Lung microvascular endothelial cell (primary cell): ENCODE measurements around the gene PARD6G. TPM values are rescaled to one million over a fixed set of nuclear protein-coding genes. Genes with fewer than 3 reads are reported as not detected.
A peak's percentile ranks its signal among the peaks of the same experiment; 100 is the strongest.
"Not testable (repeated sequence)": the region's sequence is repeated elsewhere in the genome, so short reads cannot be mapped to it uniquely, and the experiment has no call there.

Experiments used
- DNase-seq, 2 donors: peaks; one replicate each; pipeline versions ENCODE4 v3.0.0 to v3.0.0-alpha.2; 2010; ENCODE audit warnings: low read depth in 2 of 2
- total RNA-seq: library from RNA; depleted of rRNA; stranded (reverse); fragments of >200 nt; gene quantifications from 2 replicates; pipeline ENCODE4 v1.2.1, GENCODE V29; 2014

PARD6G gene
- total RNA-seq, 1 donor from 2014 or later, result 74.8 TPM

- DNase-seq, result no peak
Measured at GRCh38 chr18:80172056-80172455, 75.3 kb downstream of the PARD6G start.

DNA sequence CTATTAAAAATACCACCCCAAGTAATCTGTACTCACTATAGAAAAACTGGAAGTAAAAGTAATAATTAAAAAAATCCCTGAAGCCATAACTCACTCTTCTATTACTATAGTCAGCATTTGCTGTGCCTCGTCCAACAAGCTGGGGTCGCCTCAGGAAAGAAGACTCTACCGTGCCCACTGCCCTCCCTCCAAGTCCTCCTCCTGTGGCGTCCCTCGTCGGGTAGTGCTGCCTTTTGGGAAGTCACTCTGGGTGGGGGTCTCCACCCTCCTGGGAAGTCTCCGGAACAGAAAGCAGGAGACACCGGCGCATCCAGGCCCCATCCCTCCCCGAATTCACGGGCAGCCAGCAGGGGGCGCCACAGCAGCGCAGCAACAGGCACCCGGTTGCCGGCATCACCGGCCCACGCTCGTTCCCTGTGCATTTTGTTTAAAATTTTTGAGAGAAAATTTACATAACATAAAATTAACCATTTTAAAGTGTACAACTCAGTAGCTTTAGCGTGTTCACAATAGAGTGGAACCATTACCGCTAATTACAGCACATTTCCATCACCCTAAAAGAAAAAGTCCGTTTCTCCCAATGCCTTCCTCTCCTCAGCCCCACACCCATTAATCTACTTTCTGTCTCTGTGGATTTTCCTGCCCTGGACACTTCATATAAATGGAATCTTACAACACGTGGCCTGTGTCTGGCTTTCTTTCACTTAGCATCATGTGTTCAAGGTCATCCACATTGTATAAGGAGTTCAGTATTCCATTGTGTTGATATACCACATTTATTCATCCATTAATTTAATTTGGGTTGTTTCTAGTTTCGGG lies 76.1 kb downstream of the PARD6G start:
- DNase-seq, result peak; percentile 18 to 75

- DNase-seq, result no peak
Measured at GRCh38 chr18:80170395-80171053, 76.8 kb downstream of the PARD6G start.

- no peak for DNase-seq
Measured at GRCh38 chr18:80169607-80170006, 77.7 kb downstream of the PARD6G start.

- no peak for DNase-seq
Measured at GRCh38 chr18:80168982-80169381, 78.3 kb downstream of the PARD6G start.

- no peak for DNase-seq
Measured at GRCh38 chr18:80168346-80168745, 79.0 kb downstream of the PARD6G start.

GRCh38 chr18:80167931-80168330 lies 79.4 kb downstream of the PARD6G start:
- no peak for DNase-seq

DNA sequence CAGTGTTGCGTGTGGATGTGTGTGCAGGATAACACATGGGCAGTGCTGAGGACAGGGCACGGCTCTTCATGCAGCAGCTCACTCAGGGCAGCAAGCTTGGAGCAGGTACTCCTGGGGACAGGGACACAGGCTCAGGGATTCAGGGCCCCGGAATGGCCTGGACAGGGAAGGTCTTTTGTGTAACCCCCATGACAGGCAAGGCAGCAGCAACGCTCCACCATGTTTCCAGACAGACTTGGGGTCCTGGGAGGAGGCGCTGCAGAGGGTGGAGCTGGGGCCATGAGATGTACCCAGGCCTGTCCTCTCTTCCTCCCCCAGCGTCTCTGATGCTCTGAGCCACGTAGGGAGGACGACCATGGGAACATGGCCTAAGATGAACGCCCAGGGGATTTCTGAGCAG lies 80.0 kb downstream of the PARD6G start:
- DNase-seq, result no peak

- DNase-seq, result no peak
Measured at GRCh38 chr18:80166725-80167124, 80.6 kb downstream of the PARD6G start.

- DNase-seq, result no peak
Measured at GRCh38 chr18:80166240-80166639, 81.1 kb downstream of the PARD6G start.

GRCh38 chr18:80164727-80165355 lies 82.5 kb downstream of the PARD6G start:
- DNase-seq, result not testable (repeated sequence)

GRCh38 chr18:80163183-80163582 lies 84.1 kb downstream of the PARD6G start:
- DNase-seq, result no peak

- DNase-seq, result no peak
Measured at GRCh38 chr18:80161781-80162417, 85.4 kb downstream of the PARD6G start.

- DNase-seq, result peak; percentile 43 to 50
Measured at GRCh38 chr18:80159713-80160636, 87.3 kb downstream of the PARD6G start.

GRCh38 chr18:80158365-80158764 lies 88.9 kb downstream of the PARD6G start:
- no peak for DNase-seq

GRCh38 chr18:80157708-80158343 lies 89.5 kb downstream of the PARD6G start:
- peak; percentile 81 to 92 for DNase-seq

DNA sequence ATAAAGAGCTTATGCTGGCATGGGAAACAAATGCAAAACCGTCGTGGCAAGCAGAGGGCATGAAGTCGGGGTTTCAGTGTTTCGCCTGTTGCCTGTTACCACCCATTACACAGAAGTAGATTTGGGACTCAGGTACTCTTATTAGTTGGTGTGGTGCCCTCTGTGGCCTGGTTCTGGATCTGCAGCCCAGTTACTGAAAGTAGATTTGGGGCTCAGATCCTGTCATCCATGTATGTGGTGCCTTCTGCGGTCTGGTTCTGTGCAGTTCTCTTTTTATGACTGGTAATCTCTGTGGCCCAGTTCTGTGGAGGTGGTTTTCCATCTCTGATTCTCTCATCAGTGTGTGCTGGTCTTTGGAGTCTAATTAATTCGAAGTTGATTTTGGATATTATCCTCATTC lies 93.0 kb downstream of the PARD6G start:
- DNase-seq, result peak; percentile 44 to 48

DNA sequence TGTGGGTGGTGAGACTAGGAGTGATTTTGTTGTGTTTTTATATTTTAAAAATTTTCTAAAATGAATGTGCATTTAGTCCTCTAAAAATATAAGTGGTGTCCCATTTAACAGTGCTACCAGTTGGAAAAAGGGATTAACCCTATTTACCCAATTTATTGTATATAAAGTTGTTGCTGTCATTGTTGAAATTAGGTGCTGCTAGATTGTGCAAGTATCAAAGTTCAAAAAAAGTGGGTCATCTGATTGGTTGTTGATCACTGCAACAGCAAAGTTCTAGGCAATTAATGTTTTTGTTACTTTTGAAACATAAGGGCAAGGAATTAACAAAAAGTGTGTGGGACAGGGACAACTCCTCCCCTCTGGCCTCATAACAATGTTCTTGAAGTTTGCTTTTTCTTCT lies 97.6 kb downstream of the PARD6G start:
- no peak for DNase-seq

DNA sequence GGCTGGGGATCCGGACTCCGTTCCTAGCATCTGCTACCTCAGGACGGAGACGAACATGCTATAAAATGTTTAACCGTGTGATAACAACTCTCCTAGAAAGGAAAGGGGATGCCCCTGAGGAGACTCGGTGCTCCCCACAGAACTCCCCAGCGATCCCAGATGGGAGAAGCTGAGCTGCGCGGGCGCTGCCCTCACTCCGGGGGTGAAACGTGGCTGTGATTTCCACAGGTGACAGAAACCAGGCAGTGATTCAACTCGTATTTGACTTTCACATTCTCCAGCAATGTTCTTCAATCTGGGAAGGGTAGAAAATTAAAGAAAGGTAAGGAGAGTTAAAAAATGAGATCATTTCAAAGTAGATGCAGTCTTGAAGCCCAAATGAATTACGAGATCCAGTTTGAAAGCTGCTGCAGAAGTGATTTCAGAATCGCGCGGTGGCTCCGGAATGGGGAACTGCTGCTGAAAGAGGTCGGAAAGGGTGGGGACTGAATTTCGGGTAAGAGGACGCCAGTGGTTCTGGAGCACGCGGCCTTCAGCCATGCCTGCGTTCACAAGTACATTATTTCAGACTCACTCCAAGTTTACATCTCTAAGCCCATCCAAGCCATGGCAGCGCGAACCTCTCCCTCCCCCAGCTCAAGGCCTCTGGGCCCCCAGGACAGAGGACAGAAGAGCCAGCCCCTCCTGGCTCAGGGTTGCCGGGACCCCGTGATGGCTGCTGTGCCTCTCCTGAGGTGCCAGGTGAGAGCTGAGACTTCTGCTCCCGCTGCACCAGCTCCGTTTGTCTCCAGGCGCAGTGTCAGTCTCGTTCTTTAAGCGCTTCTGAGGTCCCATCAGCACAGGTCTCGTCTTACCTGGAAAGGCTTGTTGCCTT lies 98.8 kb downstream of the PARD6G start:
- DNase-seq, result no peak
